Iris pigment epithelial cell (primary cell): ENCODE data around the gene TPRX1.
A peak's percentile ranks its signal among the peaks of the same experiment; 100 is the strongest.
"Not testable (repeated sequence)": the region's sequence is repeated elsewhere in the genome, so short reads cannot be mapped to it uniquely, and the experiment has no call there.

ENCODE experiments used
- DNase-seq: peaks from one replicate; pipeline ENCODE4 v3.0.0-alpha.2; 2011; ENCODE audit warnings: low read depth

Gene TPRX1

GRCh38 chr19:47801270-47801669 is 3.1 kb downstream of the TPRX1 start:
- no peak for DNase-seq

- DNase-seq = no peak
These were observed 5.5 kb downstream of the TPRX1 start for GRCh38 chr19:47798904-47799266.

GRCh38 chr19:47797996-47798903 is 6.1 kb downstream of the TPRX1 start:
- no peak for DNase-seq

GRCh38 chr19:47796785-47797184 is 7.6 kb downstream of the TPRX1 start:
- no peak for DNase-seq

GRCh38 chr19:47794526-47794925 is 9.8 kb downstream of the TPRX1 start:
- no peak for DNase-seq

GRCh38 chr19:47792616-47793015 is 11.7 kb downstream of the TPRX1 start:
- no peak for DNase-seq

GRCh38 chr19:47790398-47790814 is 13.9 kb downstream of the TPRX1 start:
- peak; percentile 55 for DNase-seq

- DNase-seq = not testable (repeated sequence)
These were observed 14.5 kb downstream of the TPRX1 start for GRCh38 chr19:47789811-47790210.

GRCh38 chr19:47787307-47787706 is 17.0 kb downstream of the TPRX1 start:
- not testable (repeated sequence) for DNase-seq

- no peak for DNase-seq
These were observed 17.8 kb downstream of the TPRX1 start for GRCh38 chr19:47786566-47786965.

- no peak for DNase-seq
These were observed 22.6 kb downstream of the TPRX1 start for GRCh38 chr19:47781590-47782262.

- no peak for DNase-seq
These were observed 24.2 kb downstream of the TPRX1 start for GRCh38 chr19:47780215-47780551.

- DNase-seq = no peak
These were observed 24.7 kb downstream of the TPRX1 start for GRCh38 chr19:47779524-47780214.

GRCh38 chr19:47778954-47779351 is 25.4 kb downstream of the TPRX1 start:
- peak; percentile 33 for DNase-seq

GRCh38 chr19:47778049-47778953 is 26.1 kb downstream of the TPRX1 start, which contains the start of gene SELENOW:
SELENOW (plus strand) TSS chr19:47778703; CDS start chr19:47778786, 83 bp downstream.
- peak; percentile 63 for DNase-seq

GRCh38 chr19:47777245-47778048 is 26.9 kb downstream of the TPRX1 start:
- DNase-seq = not testable (repeated sequence)

GRCh38 chr19:47776568-47776967 is 27.8 kb downstream of the TPRX1 start:
- DNase-seq = no peak

GRCh38 chr19:47771291-47771690 is 33.1 kb downstream of the TPRX1 start:
- not testable (repeated sequence) for DNase-seq

GRCh38 chr19:47769534-47769933 is 34.8 kb downstream of the TPRX1 start:
- DNase-seq = no peak

- no peak for DNase-seq
These were observed 35.7 kb downstream of the TPRX1 start for GRCh38 chr19:47768604-47769003.

- DNase-seq = no peak
These were observed 37.0 kb downstream of the TPRX1 start for GRCh38 chr19:47767349-47767748.
